Endothelial cell of umbilical vein (primary cell): Measurements from ENCODE around the gene JARID2.

Experiments
- POLR2AphosphoS5 ChIP-seq: IDR thresholded peaks from 2 replicates; pipeline ENCODE4 v1.6.1; 2012; ENCODE audit warnings: low read depth, mild to moderate bottlenecking, control low read depth, low read length, moderate library complexity; ENCODE audit not compliant: insufficient read depth
- TF ChIP-seq, protein P1 (sequence below): IDR thresholded peaks from 2 replicates; pipeline ENCODE4 v1.6.1; 2011; ENCODE audit not compliant: insufficient read depth, insufficient read length

DNA sequence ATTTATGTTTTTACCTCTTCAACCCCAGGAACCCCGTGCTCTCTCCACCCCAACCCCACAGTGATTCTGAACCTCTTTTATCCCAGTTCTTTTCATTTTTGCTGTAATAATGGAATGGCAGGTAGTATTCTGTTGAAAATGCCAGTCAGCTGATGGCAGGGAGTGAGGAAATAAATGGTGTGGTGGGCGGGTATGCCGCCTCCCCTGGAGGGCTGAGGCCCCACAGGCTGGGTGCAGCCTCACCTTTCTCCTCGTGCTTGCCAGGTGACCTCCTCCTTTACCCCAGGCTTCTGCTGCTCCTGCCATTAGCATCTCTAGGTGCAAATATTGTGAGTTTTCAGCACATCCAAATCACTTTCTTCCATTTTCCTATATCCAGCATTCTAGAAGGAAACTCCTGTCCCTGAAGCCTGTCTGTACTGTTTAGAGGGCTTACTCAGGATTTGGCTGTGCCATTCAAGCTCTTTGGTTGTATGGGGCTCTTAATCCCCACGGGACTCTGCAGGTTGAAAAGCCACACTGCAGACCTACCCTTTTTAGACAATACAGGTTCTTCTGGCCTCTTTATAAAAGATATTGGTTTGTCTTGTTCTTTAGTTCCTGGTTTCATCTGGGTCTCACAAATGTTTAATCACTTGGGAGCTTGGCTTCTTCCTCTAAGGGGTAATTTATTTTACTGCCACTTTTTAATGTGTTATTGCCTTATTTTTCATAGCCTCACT is 201.8 kb downstream of the JARID2 start:
- TF ChIP-seq, protein P1, sequence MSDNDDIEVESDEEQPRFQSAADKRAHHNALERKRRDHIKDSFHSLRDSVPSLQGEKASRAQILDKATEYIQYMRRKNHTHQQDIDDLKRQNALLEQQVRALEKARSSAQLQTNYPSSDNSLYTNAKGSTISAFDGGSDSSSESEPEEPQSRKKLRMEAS = no peak
- no peak for TF ChIP-seq POLR2AphosphoS5
